H9 (cell line): Measurements from ENCODE around the gene GPD1L. TPM values are rescaled to one million over a fixed set of nuclear protein-coding genes. Genes with fewer than 3 reads are reported as not detected.
A peak's percentile ranks its signal among the peaks of the same experiment; 100 is the strongest.
"Not testable (repeated sequence)": the region's sequence is repeated elsewhere in the genome, so short reads cannot be mapped to it uniquely, and the experiment has no call there.

Experiments used
- DNase-seq: peaks from one replicate; pipeline ENCODE4 v3.0.0-alpha.2; 2017
- H2AFZ ChIP-seq: one replicate; pipeline ENCODE4 v1.6.1; 2013; ENCODE audit warnings: mild to moderate bottlenecking, low read length, control low read depth, moderate library complexity
- H2AK5ac ChIP-seq: 2 replicates; pipeline ENCODE4 v1.6.1; 2013; ENCODE audit warnings: low read length, control low read depth, mixed read lengths; ENCODE audit not compliant: insufficient read length
- H2BK120ac ChIP-seq: one replicate; pipeline ENCODE4 v1.6.1; 2013; ENCODE audit warnings: low read depth, mild to moderate bottlenecking, low read length, control low read depth, inconsistent platforms; ENCODE audit not compliant: poor library complexity, severe bottlenecking
- H2BK12ac ChIP-seq: 2 replicates; pipeline ENCODE4 v1.6.1; 2013; ENCODE audit warnings: low read length, control low read depth, mixed read lengths, low read depth; ENCODE audit not compliant: insufficient read length
- H2BK15ac ChIP-seq: 2 replicates; pipeline ENCODE4 v1.6.1; 2013; ENCODE audit warnings: low read depth, low read length, control low read depth
- H2BK20ac ChIP-seq: one replicate; pipeline ENCODE4 v1.6.1; 2013; ENCODE audit warnings: low read depth, mild to moderate bottlenecking, low read length, control low read depth, inconsistent platforms; ENCODE audit not compliant: poor library complexity, severe bottlenecking
- H2BK5ac ChIP-seq: 2 replicates; pipeline ENCODE4 v1.6.1; 2013; ENCODE audit warnings: low read length, control low read depth, mixed read lengths; ENCODE audit not compliant: insufficient read length
- H3K14ac ChIP-seq: 2 replicates; pipeline ENCODE4 v1.6.1; 2013; ENCODE audit warnings: low read length, control low read depth; ENCODE audit not compliant: insufficient read depth
- H3K18ac ChIP-seq: 2 replicates; pipeline ENCODE4 v1.6.1; 2013; ENCODE audit warnings: low read depth, mild to moderate bottlenecking, mixed read lengths, low read length, control low read depth; ENCODE audit not compliant: insufficient read length
- H3K23ac ChIP-seq: 2 replicates; pipeline ENCODE4 v1.6.1; 2013; ENCODE audit warnings: low read length, control low read depth, mixed read lengths, low read depth; ENCODE audit not compliant: insufficient read length
- H3K23me2 ChIP-seq: 2 replicates; pipeline ENCODE4 v1.6.1; 2013; ENCODE audit warnings: low read depth, mild to moderate bottlenecking, mixed read lengths, low read length, control low read depth; ENCODE audit not compliant: insufficient read length, poor library complexity, severe bottlenecking
- H3K27ac ChIP-seq: 2 replicates; pipeline ENCODE4 v1.5.1; 2013; ENCODE audit warnings: low read length, control low read depth, mixed read lengths, low read depth; ENCODE audit not compliant: insufficient read length
- H3K27me3 ChIP-seq: 2 replicates; pipeline ENCODE4 v1.6.1; 2013; ENCODE audit warnings: low read length, control low read depth, inconsistent platforms; ENCODE audit not compliant: insufficient read depth
- H3K4ac ChIP-seq: 2 replicates; pipeline ENCODE4 v1.6.1; 2013; ENCODE audit warnings: low read depth, mild to moderate bottlenecking, control low read depth, inconsistent platforms, low read length, moderate library complexity
- H3K4me1 ChIP-seq: 2 replicates; pipeline ENCODE4 v1.6.1; 2013; ENCODE audit warnings: low read length, control low read depth, inconsistent platforms; ENCODE audit not compliant: insufficient read depth
- H3K4me2 ChIP-seq: 2 replicates; pipeline ENCODE4 v1.6.1; 2013; ENCODE audit warnings: low read length, control low read depth, mixed read lengths; ENCODE audit not compliant: insufficient read length, insufficient read depth
- H3K56ac ChIP-seq: 2 replicates; pipeline ENCODE4 v1.6.1; 2013; ENCODE audit warnings: low read depth, mild to moderate bottlenecking, mixed read lengths, low read length, control low read depth; ENCODE audit not compliant: insufficient read length
- H3K79me1 ChIP-seq: 2 replicates; pipeline ENCODE4 v1.6.1; 2013; ENCODE audit warnings: low read depth, mild to moderate bottlenecking, moderate library complexity, low read length, control low read depth, inconsistent platforms; ENCODE audit not compliant: insufficient read depth, poor library complexity, severe bottlenecking
- H3K79me2 ChIP-seq: 2 replicates; pipeline ENCODE4 v1.6.1; 2013; ENCODE audit warnings: low read length, control low read depth, inconsistent platforms; ENCODE audit not compliant: insufficient read depth
- H3K9ac ChIP-seq: 2 replicates; pipeline ENCODE4 v1.6.1; 2013; ENCODE audit warnings: low read length, control low read depth, mixed read lengths; ENCODE audit not compliant: insufficient read length; ENCODE audit errors: extremely low read depth
- H3K9me3 ChIP-seq: one replicate; pipeline ENCODE4 v1.6.1; 2013; ENCODE audit warnings: low read depth, low read length, inconsistent platforms; ENCODE audit not compliant: control insufficient read depth
- H3T11ph ChIP-seq: one replicate; pipeline ENCODE4 v1.6.1; 2013; ENCODE audit warnings: mild to moderate bottlenecking, low read length, control low read depth, inconsistent platforms
- H4K20me1 ChIP-seq: one replicate; pipeline ENCODE4 v1.6.1; 2013; ENCODE audit not compliant: control insufficient read depth, insufficient read length, insufficient read depth
- H4K5ac ChIP-seq: 2 replicates; pipeline ENCODE4 v1.6.1; 2013; ENCODE audit warnings: low read depth, mild to moderate bottlenecking, mixed read lengths, low read length, control low read depth; ENCODE audit not compliant: insufficient read length
- H4K8ac ChIP-seq: replicated peaks from 2 replicates; pipeline ENCODE4 v1.6.1; 2013; ENCODE audit warnings: low read length, control low read depth, mixed read lengths, low read depth; ENCODE audit not compliant: insufficient read length
- H4K91ac ChIP-seq: 2 replicates; pipeline ENCODE4 v1.6.1; 2013; ENCODE audit warnings: low read depth, mild to moderate bottlenecking, moderate library complexity, mixed read lengths, low read length, control low read depth; ENCODE audit not compliant: insufficient read length
- H3K27ac Mint-ChIP-seq, 3 experiments: 2 replicates in 2 of 3; 3 replicates in 1 of 3; pipeline ENCODE4 v1.8.0; 2020 to 2021; ENCODE audit warnings: mixed read lengths in 3 of 3, mild to moderate bottlenecking in 1 of 3, moderate library complexity in 1 of 3
- H3K27me3 Mint-ChIP-seq: 2 replicates; pipeline ENCODE4 v1.8.0; 2021; ENCODE audit warnings: low read depth, mild to moderate bottlenecking, moderate library complexity, mixed read lengths
- H3K36me3 Mint-ChIP-seq, 3 experiments: 2 replicates in 2 of 3; 3 replicates in 1 of 3; pipeline ENCODE4 v1.8.0; 2020 to 2021; ENCODE audit warnings: low read depth in 3 of 3, mixed read lengths in 3 of 3; ENCODE audit not compliant: insufficient read depth in 1 of 3
- H3K4me1 Mint-ChIP-seq, 2 experiments: 2 replicates each; pipeline ENCODE4 v1.8.0; 2020; ENCODE audit warnings: mixed read lengths in 2 of 2
- H3K4me3 Mint-ChIP-seq, 2 experiments: 2 replicates in 1 of 2; 3 replicates in 1 of 2; pipeline ENCODE4 v1.8.0; 2020 to 2021; ENCODE audit warnings: mild to moderate bottlenecking in 2 of 2, mixed read lengths in 2 of 2, moderate library complexity in 1 of 2
- H3K9me3 Mint-ChIP-seq, 2 experiments: 2 replicates in 1 of 2; 3 replicates in 1 of 2; pipeline ENCODE4 v1.8.0; 2020; ENCODE audit warnings: mild to moderate bottlenecking in 2 of 2, mixed read lengths in 2 of 2, moderate library complexity in 1 of 2
- CTCF ChIP-seq: fragments of 200-600 bp; sonication (generic); conservative IDR thresholded peaks from 3 replicates; pipeline ENCODE4 v1.8.0; 2021; ENCODE audit warnings: antibody characterized with exemption, mild to moderate bottlenecking
- WGBS: extraction: QIAGEN DNeasy Blood & Tissue Kit; methylation state at CpG from one replicate; pipeline ENCODE4 v1.1.7; 2013; ENCODE audit warnings: missing lambda C conversion rate, low lambda C conversion rate, mixed read lengths; ENCODE audit not compliant: insufficient read length; ENCODE audit errors: extremely low coverage; 5-methylcytosine and 5-hydroxymethylcytosine counted together
- total RNA-seq: library from RNA; stranded (reverse); gene quantifications from 2 replicates; pipeline ENCODE4 v1.2.1, GENCODE V29; 2021

The GPD1L gene
- total RNA-seq, 1 experiment from 2014 or later = 3.7 TPM

- Mint-ChIP-seq H3K27me3 (peaks cover 25% of the 10 kb centered on the region), H3K4me3 (peak overlapping the region; percentile 79 to 93), H3K27ac (0 out of 7 replicates have a peak overlapping the region, but pooled peaks of 1 of the 3 experiments have one; percentile 15), H3K36me3 (peaks cover 7 to 16% (median 14%) of the 10 kb centered on the region in 3 experiments), H3K4me1 (peaks cover 9% of the 10 kb centered on the region in 2 experiments), H3K9me3 (peaks cover 19 to 22% of the 10 kb centered on the region in 2 experiments)
- no peak overlapping the region for H2BK120ac ChIP-seq
- no peaks in the 10 kb centered on the region for H3K79me1 ChIP-seq
- no peak overlapping the region for H4K8ac ChIP-seq
- no peaks in the 10 kb centered on the region for H4K20me1 ChIP-seq
- H3K27ac ChIP-seq = no peak overlapping the region
- no peak overlapping the region for H2BK20ac ChIP-seq
- H2BK5ac ChIP-seq = no peak overlapping the region
- TF ChIP-seq CTCF = no peak
- H3K56ac ChIP-seq = no peak overlapping the region
- no peak overlapping the region for H3K9ac ChIP-seq
- H2BK15ac ChIP-seq = no peak overlapping the region
- peak overlapping the region; percentile 53 for H3K4me2 ChIP-seq
- no peak overlapping the region for H3T11ph ChIP-seq
- no peak for DNase-seq
- H3K18ac ChIP-seq = no peak overlapping the region
- H3K23ac ChIP-seq = no peak overlapping the region
- no peak overlapping the region for H4K5ac ChIP-seq
- no peak overlapping the region for H2BK12ac ChIP-seq
- peaks cover 6% of the 10 kb centered on the region; the same call in 1 of the 2 replicates for H3K27me3 ChIP-seq
- WGBS = no CpG with 5 or more reads among the region's 36 CpGs
- H3K14ac ChIP-seq = no peak overlapping the region
- H3K4ac ChIP-seq = no peak overlapping the region
- peaks cover 5% of the 10 kb centered on the region for H3K9me3 ChIP-seq
- peaks cover 3% of the 10 kb centered on the region for H3K23me2 ChIP-seq
- no peaks in the 10 kb centered on the region for H3K4me1 ChIP-seq
- no peak overlapping the region for H2AFZ ChIP-seq
- H3K79me2 ChIP-seq = no peaks in the 10 kb centered on the region
- no peak overlapping the region for H4K91ac ChIP-seq
- no peak overlapping the region for H2AK5ac ChIP-seq
Measured at GRCh38 chr3:32106929-32107362, 526 bp downstream of the GPD1L start.

- not testable (repeated sequence) for H2BK20ac ChIP-seq, H3K36me3 Mint-ChIP-seq, H3K27me3 ChIP-seq
Measured at GRCh38 chr3:32108224-32108623, 1.8 kb downstream of the GPD1L start.

More at GRCh38 chr3:32108224-32108623, 1.8 kb downstream of the GPD1L start:
- H3K79me1 ChIP-seq, H2BK5ac ChIP-seq, H3K9ac ChIP-seq, H3K27ac ChIP-seq, H2BK12ac ChIP-seq, H3K79me2 ChIP-seq, H4K91ac ChIP-seq, H3K4ac ChIP-seq, H2BK15ac ChIP-seq, H4K8ac ChIP-seq, H3K4me3 Mint-ChIP-seq, H4K20me1 ChIP-seq, H3K23me2 ChIP-seq, H2BK120ac ChIP-seq, H3K23ac ChIP-seq, DNase-seq, H3K18ac ChIP-seq, H3K4me1 Mint-ChIP-seq, H4K5ac ChIP-seq, H3K9me3 ChIP-seq, H3K4me2 ChIP-seq, H3T11ph ChIP-seq, H3K4me1 ChIP-seq, H3K27ac Mint-ChIP-seq, H2AFZ ChIP-seq, H3K14ac ChIP-seq, H3K56ac ChIP-seq, H2AK5ac ChIP-seq: not testable (repeated sequence)
- Mint-ChIP-seq H3K27me3 (peaks cover 24% of the 10 kb centered on the region), H3K9me3 (peaks cover 10 to 11% of the 10 kb centered on the region in 2 experiments)
- no CpG with 5 or more reads among the region's 9 CpGs for WGBS
